ENCODE data around the gene PPIH.
A peak's percentile ranks its signal among the peaks of the same experiment; 100 is the strongest.
"Not testable (repeated sequence)": the region's sequence is repeated elsewhere in the genome, so short reads cannot be mapped to it uniquely, and the experiment has no call there.

Gene PPIH

GRCh38 chr1:42657981-42658876 is at the start of gene PPIH:
PPIH (plus strand) TSS chr1:42658423; CDS start chr1:42658447, 24 bp downstream.
- peak; percentile 97 for DNase-seq

- DNase-seq: no peak
Measured at GRCh38 chr1:42613803-42614131, 44.5 kb upstream of the PPIH start.

GRCh38 chr1:42618866-42619265 is 39.4 kb upstream of the PPIH start:
- no peak for DNase-seq

- no peak for DNase-seq
Measured at GRCh38 chr1:42620307-42620706, 37.9 kb upstream of the PPIH start.

- DNase-seq: not testable (repeated sequence)
Measured at GRCh38 chr1:42621180-42621579, 37.0 kb upstream of the PPIH start.

- DNase-seq: not testable (repeated sequence)
Measured at GRCh38 chr1:42627205-42627604, 31.0 kb upstream of the PPIH start.

GRCh38 chr1:42639116-42639515 is 19.1 kb upstream of the PPIH start:
- no peak for DNase-seq

GRCh38 chr1:42646056-42646455 is 12.2 kb upstream of the PPIH start:
- DNase-seq: no peak

GRCh38 chr1:42657201-42657600 is 1.0 kb upstream of the PPIH start:
- no peak for DNase-seq

GRCh38 chr1:42658877-42659337 is 684 bp downstream of the PPIH start:
- DNase-seq: no peak

GRCh38 chr1:42660907-42661500 is 2.8 kb downstream of the PPIH start:
- DNase-seq: no peak

- DNase-seq: no peak
Measured at GRCh38 chr1:42669936-42670335, 11.7 kb downstream of the PPIH start.

GRCh38 chr1:42670425-42670824 is 12.2 kb downstream of the PPIH start:
- DNase-seq: no peak

GRCh38 chr1:42674214-42674613 is 16.0 kb downstream of the PPIH start:
- DNase-seq: no peak

- no peak for DNase-seq
Measured at GRCh38 chr1:42674682-42675081, 16.5 kb downstream of the PPIH start.

- no peak for DNase-seq
Measured at GRCh38 chr1:42675467-42675866, 17.2 kb downstream of the PPIH start.

GRCh38 chr1:42676534-42677087 is 18.4 kb downstream of the PPIH start:
- no peak for DNase-seq

- DNase-seq: no peak
Measured at GRCh38 chr1:42679364-42679983, 21.3 kb downstream of the PPIH start.

GRCh38 chr1:42680055-42680454 is 21.8 kb downstream of the PPIH start:
- no peak for DNase-seq

GRCh38 chr1:42680921-42681683 is 22.9 kb downstream of the PPIH start:
- DNase-seq: no peak

- DNase-seq: peak; percentile 100
Measured at GRCh38 chr1:42681741-42682483, 23.7 kb downstream of the PPIH start, which contains the start of gene YBX1. YBX1 (plus strand) TSS chr1:42682418; CDS start chr1:42682566, 148 bp downstream.

- DNase-seq: not testable (repeated sequence)
Measured at GRCh38 chr1:42682484-42682738, 24.2 kb downstream of the PPIH start.

Measured in eye (tissue), 1 donor.